ENCODE data around the gene DENND2A. TPM values are rescaled to one million over a fixed set of nuclear protein-coding genes. Genes with fewer than 3 reads are reported as not detected.
"Not testable (repeated sequence)": the region's sequence is repeated elsewhere in the genome, so short reads cannot be mapped to it uniquely, and the experiment has no call there.

The DENND2A gene
- total RNA-seq, 2 experiments from 2014 or later = not detected

DNA sequence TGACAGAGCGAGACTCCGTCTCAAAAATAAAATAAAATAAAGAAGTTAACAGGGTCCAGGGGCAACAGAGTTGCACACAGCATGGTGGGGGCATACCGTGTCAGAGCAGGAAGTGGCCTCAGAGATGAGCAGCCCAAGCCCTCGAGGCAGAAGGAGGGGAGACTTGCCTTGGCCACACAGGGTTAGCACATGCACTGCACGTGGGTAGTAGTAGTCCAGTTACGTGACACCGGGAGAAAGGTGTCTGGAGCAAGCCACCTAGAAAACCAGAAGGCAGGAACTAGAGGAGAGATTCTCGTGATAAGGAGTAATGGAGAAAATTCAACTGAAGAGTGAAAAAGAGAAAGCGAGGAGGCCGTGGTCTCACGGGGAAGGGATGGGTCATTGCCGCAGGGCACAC lies 9.8 kb upstream of the DENND2A start:
- no peak for ATAC-seq
- intact Hi-C loops (cut with micrococcal nuclease) = loop anchor here (5.0 kb wide), 1 partner anchor 173 kb away; the partner anchor contains the start of gene MKRN1
- DNase-seq = no peak
- TF ChIP-seq, protein P1, sequence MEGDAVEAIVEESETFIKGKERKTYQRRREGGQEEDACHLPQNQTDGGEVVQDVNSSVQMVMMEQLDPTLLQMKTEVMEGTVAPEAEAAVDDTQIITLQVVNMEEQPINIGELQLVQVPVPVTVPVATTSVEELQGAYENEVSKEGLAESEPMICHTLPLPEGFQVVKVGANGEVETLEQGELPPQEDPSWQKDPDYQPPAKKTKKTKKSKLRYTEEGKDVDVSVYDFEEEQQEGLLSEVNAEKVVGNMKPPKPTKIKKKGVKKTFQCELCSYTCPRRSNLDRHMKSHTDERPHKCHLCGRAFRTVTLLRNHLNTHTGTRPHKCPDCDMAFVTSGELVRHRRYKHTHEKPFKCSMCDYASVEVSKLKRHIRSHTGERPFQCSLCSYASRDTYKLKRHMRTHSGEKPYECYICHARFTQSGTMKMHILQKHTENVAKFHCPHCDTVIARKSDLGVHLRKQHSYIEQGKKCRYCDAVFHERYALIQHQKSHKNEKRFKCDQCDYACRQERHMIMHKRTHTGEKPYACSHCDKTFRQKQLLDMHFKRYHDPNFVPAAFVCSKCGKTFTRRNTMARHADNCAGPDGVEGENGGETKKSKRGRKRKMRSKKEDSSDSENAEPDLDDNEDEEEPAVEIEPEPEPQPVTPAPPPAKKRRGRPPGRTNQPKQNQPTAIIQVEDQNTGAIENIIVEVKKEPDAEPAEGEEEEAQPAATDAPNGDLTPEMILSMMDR (IDR thresholded peaks at IDR 0.05) = no peak
- Mint-ChIP-seq H3K27me3 (peaks cover 3% of the 10 kb centered on the region), H3K36me3 (ENCODE audit: low read depth) (no peaks in the 10 kb centered on the region), H3K4me1 (ENCODE audit: low read depth) (peaks cover 7% of the 10 kb centered on the region), H3K27ac (no peak overlapping the region), H3K4me3 (no peak overlapping the region), H3K9me3 (no peaks in the 10 kb centered on the region)
- ChIA-PET POLR2A (no interaction called here), CTCF (no interaction called here)

DNA sequence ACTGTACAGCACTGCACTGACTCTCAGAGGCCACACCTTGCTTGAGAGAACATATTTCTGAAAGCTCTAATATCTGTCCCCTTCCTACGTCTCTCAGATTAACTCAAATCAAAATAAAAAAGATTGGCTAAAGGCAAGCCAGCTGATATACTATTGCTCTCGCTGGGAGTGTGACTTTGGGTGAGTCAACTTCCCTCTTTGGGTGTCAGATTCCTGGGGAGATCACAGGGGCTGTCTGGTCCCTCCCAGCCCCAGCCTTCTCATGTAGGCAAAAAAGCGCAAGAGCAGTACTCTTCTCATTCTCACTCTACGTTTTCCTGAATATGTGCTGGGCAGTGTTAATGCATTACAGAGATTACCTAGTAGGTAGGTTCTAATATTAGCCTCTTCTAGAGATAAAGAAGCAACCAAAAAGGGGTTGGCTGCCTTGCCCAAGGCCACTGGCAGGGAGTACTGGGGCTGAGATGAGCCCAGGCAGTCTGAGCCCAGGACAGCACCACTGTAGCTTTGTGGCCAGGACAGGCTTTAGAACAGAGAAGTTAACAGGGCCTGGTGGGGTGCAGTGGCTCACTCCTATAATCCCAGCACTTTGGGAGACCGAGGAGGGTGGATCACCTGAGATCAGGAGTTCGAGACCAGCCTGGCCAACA lies 9.1 kb upstream of the DENND2A start:
- intact Hi-C loops (cut with micrococcal nuclease) = loop anchor here (5.0 kb wide), 1 partner anchor 172 kb away; the partner anchor contains the start of gene MKRN1
- Mint-ChIP-seq H3K9me3 (no peaks in the 10 kb centered on the region), H3K4me1 (ENCODE audit: low read depth) (peaks cover 7% of the 10 kb centered on the region), H3K27ac (no peak overlapping the region), H3K4me3 (no peak overlapping the region), H3K36me3 (ENCODE audit: low read depth) (no peaks in the 10 kb centered on the region), H3K27me3 (peaks cover 3% of the 10 kb centered on the region)
- POLR2A ChIA-PET = no interaction called here
- ATAC-seq (no peak), DNase-seq (no peak)
- TF ChIP-seq, protein P1 (IDR thresholded peaks at IDR 0.05) = no peak
- CTCF ChIA-PET = no interaction called here

DNA sequence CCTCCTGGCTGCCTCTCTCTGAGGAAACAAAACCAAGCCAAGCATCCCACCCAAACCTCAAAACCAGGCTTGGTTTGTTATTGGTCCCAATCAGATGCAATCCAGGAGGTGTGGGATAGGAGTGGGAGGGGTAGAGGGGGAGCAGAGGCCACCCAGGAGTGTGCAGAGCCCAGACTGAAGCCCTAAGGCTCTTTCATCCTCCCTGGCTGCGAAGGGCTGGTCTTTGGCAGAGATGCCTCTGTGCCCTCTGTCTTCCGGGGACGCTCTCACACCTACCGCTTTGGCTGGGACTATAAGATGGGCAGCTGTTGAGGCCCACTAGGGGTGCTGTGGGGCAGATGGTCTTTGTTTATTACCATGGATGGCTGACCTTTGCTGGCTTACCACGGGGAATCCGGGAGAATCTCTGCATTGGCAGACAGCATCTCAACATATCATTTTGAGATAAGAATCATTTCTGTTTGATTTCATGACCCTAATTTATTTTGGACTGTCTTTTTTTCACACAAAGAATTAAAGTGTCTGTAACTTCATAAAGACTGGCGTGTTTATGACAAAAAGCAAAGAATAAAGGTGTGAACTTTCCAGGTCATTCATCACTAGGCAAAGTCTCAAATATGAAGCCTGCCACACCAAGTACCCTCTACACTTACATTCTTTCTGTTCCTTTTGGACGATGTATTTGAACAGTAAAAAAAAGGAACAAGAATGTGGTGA lies 6.5 kb upstream of the DENND2A start:
- peak; percentile 70 for DNase-seq
- H3K27ac Mint-ChIP-seq = no peak overlapping the region
- peaks cover 5% of the 10 kb centered on the region for H3K4me1 Mint-ChIP-seq (ENCODE audit: low read depth)
- TF ChIP-seq, protein P1 (IDR thresholded peaks at IDR 0.05) = peak; percentile 65
- no peaks in the 10 kb centered on the region for H3K9me3 Mint-ChIP-seq
- peak; percentile 90 for ATAC-seq
- ChIA-PET POLR2A (no interaction called here), CTCF (interaction anchor here (1.0 to 2.2 kb wide), 2 partner anchors 11 to 15 kb away, joined by 4 read pairs; no protein-coding TSS in a partner anchor)
- H3K4me3 Mint-ChIP-seq = no peak overlapping the region
- intact Hi-C loops (cut with micrococcal nuclease) = no loop called here
- H3K27me3 Mint-ChIP-seq = peaks cover 13% of the 10 kb centered on the region
- no peaks in the 10 kb centered on the region for H3K36me3 Mint-ChIP-seq (ENCODE audit: low read depth)

DNA sequence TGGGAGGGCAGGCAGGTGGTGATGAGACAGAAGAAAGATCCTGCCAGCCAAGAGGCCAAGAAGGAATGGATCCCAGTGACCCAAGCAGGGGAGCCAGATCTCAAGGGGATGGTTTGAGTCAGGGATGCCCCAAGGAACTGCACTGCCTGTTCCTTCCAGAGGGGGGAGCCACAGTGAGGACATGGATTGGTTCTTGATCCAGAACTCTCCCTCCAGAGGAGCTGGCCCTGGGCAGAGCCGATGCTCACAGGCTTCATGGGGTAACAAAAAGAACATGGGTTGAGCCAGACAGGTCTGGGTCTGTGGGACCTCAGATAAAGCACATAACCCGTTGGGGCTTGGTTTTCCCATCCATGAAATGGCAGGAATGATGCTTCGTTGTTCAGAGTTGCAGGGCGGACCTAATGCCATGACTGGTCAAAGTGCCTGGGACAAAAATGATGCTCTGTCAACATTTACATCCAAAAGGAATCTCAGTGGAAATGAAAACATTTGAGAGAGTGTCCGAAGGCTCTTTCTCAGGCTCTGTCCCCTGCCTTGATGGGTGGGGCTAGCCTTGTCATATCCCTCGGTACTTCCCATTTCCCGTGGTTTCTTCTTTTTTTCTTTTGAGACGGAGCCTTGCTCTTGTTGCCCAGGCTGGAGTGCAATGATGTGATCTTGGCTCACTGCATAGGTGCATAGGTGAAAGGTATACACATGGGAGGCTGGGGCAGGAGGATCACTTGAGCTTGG lies 4.7 kb upstream of the DENND2A start:
- TF ChIP-seq, protein P1 (IDR thresholded peaks at IDR 0.05) = peak; percentile 40
- intact Hi-C loops (cut with micrococcal nuclease) = no loop called here

DNA sequence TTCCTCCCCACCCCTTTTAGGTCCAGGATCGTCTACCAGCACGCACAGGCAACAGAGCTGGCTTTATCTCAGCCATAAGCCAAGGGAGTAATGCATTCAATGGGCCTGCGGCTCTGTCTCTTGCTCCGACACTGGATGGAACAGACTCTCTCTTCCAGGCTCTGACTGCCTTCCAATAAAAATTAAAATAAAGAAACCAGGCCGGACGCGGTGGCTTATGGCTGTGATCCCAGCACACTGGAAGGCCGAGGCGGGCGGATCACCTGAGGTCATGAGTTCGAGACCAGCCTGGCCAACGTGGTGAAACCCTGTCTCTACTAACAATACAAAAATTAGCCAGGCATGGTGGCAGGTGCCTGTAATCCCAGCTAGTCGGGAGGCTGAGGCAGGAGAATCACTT lies 4.1 kb upstream of the DENND2A start:
- H3K9me3 Mint-ChIP-seq, POLR2A ChIA-PET: not testable (repeated sequence)
- H3K27me3 Mint-ChIP-seq = peaks cover 25% of the 10 kb centered on the region

More for the DNA sequence above, 4.7 kb upstream of the DENND2A start:
- no peaks in the 10 kb centered on the region for H3K36me3 Mint-ChIP-seq (ENCODE audit: low read depth)
- DNase-seq (peak; percentile 39), ATAC-seq (peak; percentile 47)
- ChIA-PET CTCF (interaction anchor here (0.6 to 1.2 kb wide), 4 partner anchors 14 to 368 kb away, joined by 3 read pairs; no protein-coding TSS in a partner anchor), POLR2A (no interaction called here)
- no peak overlapping the region for H3K27ac Mint-ChIP-seq
- H3K4me3 Mint-ChIP-seq = no peak overlapping the region
- H3K27me3 Mint-ChIP-seq = peaks cover 21% of the 10 kb centered on the region
- no peaks in the 10 kb centered on the region for H3K9me3 Mint-ChIP-seq
- peaks cover 10% of the 10 kb centered on the region for H3K4me1 Mint-ChIP-seq (ENCODE audit: low read depth)

More for the DNA sequence above, 4.1 kb upstream of the DENND2A start:
- peaks cover 13% of the 10 kb centered on the region for H3K4me1 Mint-ChIP-seq (ENCODE audit: low read depth)
- H3K4me3 Mint-ChIP-seq; DNase-seq; ATAC-seq; H3K36me3 Mint-ChIP-seq (ENCODE audit: low read depth); H3K27ac Mint-ChIP-seq; CTCF ChIA-PET; intact Hi-C loops (cut with micrococcal nuclease): not testable (repeated sequence)

Data from activated CD8-positive, alpha-beta T cell treated with anti-CD3 and anti-CD28 coated beads for 36 hours (primary cell).